Measurements from ENCODE around the gene RXFP3.

DNA sequence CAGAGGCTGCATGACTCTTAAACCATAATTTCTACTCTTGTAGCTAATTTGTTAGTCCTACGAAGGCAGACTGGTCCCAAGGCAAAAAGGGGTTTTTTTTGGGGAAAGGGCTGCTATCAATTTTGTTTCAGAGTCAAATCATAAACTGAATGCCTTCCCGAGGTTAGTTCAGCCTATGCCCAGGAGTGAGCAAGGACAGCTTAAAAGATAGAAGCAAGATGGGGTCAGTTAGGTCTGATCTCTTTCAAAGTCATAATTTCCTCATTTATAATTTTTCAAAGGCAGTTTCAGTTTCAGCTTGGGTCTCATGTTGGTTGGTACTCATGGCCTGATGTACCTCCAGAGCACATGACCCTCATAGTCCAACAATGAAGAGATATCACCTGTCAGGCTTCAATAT, 7.9 kb upstream of the RXFP3 start:
- TF ChIP-seq, protein P1, sequence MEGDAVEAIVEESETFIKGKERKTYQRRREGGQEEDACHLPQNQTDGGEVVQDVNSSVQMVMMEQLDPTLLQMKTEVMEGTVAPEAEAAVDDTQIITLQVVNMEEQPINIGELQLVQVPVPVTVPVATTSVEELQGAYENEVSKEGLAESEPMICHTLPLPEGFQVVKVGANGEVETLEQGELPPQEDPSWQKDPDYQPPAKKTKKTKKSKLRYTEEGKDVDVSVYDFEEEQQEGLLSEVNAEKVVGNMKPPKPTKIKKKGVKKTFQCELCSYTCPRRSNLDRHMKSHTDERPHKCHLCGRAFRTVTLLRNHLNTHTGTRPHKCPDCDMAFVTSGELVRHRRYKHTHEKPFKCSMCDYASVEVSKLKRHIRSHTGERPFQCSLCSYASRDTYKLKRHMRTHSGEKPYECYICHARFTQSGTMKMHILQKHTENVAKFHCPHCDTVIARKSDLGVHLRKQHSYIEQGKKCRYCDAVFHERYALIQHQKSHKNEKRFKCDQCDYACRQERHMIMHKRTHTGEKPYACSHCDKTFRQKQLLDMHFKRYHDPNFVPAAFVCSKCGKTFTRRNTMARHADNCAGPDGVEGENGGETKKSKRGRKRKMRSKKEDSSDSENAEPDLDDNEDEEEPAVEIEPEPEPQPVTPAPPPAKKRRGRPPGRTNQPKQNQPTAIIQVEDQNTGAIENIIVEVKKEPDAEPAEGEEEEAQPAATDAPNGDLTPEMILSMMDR (IDR thresholded peaks at IDR 0.05) = no peak
- no peak for TF ChIP-seq POLR2A (IDR thresholded peaks at IDR 0.05)
